ENCODE data around the gene METAP1D. TPM values are rescaled to one million over a fixed set of nuclear protein-coding genes. Genes with fewer than 3 reads are reported as not detected.

Gene METAP1D
- total RNA-seq, 3 donors from 2014 or later: 6.2 to 12.5 (median 7.8) TPM

DNA sequence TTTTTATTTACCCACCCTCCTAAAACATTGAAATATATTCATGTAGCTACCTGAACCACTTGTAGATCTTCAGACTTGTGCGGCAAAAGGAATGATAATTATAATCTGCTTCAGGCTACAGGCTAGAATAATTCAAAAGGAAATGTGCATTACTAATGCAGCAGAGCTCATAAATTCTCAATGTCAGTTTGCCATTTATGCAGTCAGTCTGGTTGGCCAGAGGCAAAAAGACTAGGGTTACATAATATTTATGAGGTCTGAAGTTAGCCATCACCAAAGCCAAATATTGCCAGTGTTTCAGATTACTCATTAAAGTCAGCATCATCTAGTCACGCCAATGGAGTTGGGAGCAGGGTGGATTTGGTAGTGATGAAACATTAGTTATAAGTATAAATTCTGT, 38.9 kb downstream of the METAP1D start:
- TF ChIP-seq POLR2AphosphoS5 (IDR thresholded peaks at IDR 0.05) (no peak), POLR2A (IDR thresholded peaks at IDR 0.05) (no peak)
- TF ChIP-seq, protein P1, sequence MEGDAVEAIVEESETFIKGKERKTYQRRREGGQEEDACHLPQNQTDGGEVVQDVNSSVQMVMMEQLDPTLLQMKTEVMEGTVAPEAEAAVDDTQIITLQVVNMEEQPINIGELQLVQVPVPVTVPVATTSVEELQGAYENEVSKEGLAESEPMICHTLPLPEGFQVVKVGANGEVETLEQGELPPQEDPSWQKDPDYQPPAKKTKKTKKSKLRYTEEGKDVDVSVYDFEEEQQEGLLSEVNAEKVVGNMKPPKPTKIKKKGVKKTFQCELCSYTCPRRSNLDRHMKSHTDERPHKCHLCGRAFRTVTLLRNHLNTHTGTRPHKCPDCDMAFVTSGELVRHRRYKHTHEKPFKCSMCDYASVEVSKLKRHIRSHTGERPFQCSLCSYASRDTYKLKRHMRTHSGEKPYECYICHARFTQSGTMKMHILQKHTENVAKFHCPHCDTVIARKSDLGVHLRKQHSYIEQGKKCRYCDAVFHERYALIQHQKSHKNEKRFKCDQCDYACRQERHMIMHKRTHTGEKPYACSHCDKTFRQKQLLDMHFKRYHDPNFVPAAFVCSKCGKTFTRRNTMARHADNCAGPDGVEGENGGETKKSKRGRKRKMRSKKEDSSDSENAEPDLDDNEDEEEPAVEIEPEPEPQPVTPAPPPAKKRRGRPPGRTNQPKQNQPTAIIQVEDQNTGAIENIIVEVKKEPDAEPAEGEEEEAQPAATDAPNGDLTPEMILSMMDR (IDR thresholded peaks at IDR 0.05): no peak
- Histone ChIP-seq H3K4me1 (no peaks in the 10 kb centered on the region), H3K9me3 (no peaks in the 10 kb centered on the region), H3K4me3 (no peak overlapping the region), H3K36me3 (no peaks in the 10 kb centered on the region), H3K27ac (no peak overlapping the region), H3K27me3 (no peaks in the 10 kb centered on the region)
- intact Hi-C loops (cut with DNase I; ENCODE audit: low total_unique reads): no loop called here
- no peak for DNase-seq (ENCODE audit: low spot score in 2 of 2)

DNA sequence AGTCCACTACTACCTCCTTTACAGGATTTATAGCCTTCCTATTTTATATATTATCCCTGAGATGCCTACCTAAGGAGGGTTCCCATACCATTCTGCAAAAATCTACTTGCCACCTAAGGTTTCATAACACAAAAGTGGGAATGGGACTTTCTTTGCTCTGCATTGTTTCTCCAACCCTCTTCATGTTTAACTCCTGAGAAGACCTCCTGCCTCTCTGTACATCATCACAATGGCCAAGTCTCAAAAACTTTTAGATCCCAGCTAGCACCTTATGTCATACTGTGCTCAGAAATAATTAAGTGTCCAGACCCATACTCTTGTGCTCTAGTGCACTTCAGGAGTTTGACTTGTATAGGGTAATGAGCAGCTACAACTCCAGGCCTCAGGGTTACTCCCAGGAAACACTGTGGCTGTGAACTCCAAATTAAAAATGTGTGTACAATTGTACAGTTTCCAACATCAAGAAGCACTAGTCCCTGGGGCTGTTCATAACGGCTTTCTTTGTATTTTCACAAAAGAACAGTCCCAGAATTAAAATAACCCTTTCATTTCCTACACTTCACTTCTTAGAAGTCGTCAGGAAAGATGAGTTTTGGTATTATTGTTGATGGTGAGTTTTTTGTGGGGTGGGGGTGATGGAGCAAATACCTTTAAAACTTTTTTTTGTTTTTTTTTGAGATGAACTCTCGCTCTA, 39.4 kb downstream of the METAP1D start:
- intact Hi-C loops (cut with DNase I; ENCODE audit: low total_unique reads): no loop called here
- Histone ChIP-seq H3K4me3 (no peak overlapping the region), H3K27ac (no peak overlapping the region), H3K27me3 (no peaks in the 10 kb centered on the region), H3K4me1 (no peaks in the 10 kb centered on the region), H3K9me3 (no peaks in the 10 kb centered on the region), H3K36me3 (no peaks in the 10 kb centered on the region)
- DNase-seq (ENCODE audit: low spot score in 2 of 2): no peak
- TF ChIP-seq POLR2AphosphoS5 (IDR thresholded peaks at IDR 0.05) (no peak), POLR2A (IDR thresholded peaks at IDR 0.05) (no peak)
- TF ChIP-seq, protein P1 (IDR thresholded peaks at IDR 0.05): no peak

DNA sequence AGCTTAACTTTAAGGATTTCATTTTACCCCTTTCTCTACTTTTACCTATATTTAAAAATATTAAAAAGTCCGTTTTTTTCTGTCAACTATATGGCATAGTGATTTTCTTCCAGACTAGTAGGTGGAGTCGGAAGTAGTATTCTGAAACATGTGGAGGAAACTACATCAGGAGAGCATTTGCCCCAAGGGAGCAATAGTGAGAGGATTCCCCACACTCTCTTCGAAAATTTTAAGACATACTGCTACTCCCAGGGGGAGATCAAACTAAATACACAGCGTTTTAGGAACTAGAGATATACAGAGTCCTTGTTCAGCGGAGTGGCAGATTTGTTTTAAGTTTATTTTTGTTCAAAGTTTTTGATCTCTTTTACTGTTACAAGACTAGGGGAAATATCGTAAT, 40.6 kb downstream of the METAP1D start:
- Histone ChIP-seq H3K27me3 (no peaks in the 10 kb centered on the region), H3K36me3 (no peaks in the 10 kb centered on the region), H3K4me3 (no peak overlapping the region), H3K27ac (no peak overlapping the region), H3K9me3 (no peaks in the 10 kb centered on the region), H3K4me1 (no peaks in the 10 kb centered on the region)
- DNase-seq (ENCODE audit: low spot score in 2 of 2): no peak
- TF ChIP-seq POLR2A (IDR thresholded peaks at IDR 0.05) (no peak), POLR2AphosphoS5 (IDR thresholded peaks at IDR 0.05) (no peak)
- TF ChIP-seq, protein P1 (IDR thresholded peaks at IDR 0.05): no peak
- intact Hi-C loops (cut with DNase I; ENCODE audit: low total_unique reads): no loop called here

DNA sequence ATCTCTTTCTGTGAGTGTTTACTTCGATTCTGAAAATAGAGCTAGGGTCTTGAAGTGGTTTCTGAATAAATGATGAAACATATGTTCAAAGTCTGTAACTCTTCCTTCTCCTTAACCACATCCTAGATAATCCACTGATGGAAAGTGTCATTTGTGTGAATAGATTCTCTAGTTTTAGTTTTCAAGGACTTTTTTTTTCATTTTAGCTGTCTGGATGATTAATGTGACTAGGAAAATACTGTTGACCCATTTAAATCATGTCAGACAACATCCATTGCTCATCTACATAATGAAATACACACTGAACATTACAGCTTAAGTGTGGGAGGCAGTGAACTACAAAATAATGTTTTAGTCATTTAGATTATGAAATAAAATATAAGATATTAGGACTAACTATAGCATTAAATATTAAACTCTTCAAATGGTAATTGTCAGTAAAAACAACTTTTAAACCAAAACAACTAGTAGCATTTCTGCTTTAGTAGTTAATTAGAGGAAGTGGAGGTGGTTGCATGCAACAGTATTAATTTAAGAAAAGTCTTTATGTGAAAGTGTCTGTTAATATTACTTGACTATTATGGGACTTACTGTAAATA, 46.4 kb downstream of the METAP1D start:
- no peak overlapping the region for H3K27ac ChIP-seq
- intact Hi-C loops (cut with DNase I; ENCODE audit: low total_unique reads): no loop called here
- H3K4me3 ChIP-seq: no peak overlapping the region
- TF ChIP-seq, protein P1 (IDR thresholded peaks at IDR 0.05): no peak
- H3K9me3 ChIP-seq: no peaks in the 10 kb centered on the region
- H3K36me3 ChIP-seq: no peaks in the 10 kb centered on the region
- DNase-seq (ENCODE audit: low spot score in 2 of 2): no peak
- no peaks in the 10 kb centered on the region for H3K27me3 ChIP-seq
- no peaks in the 10 kb centered on the region for H3K4me1 ChIP-seq

DNA sequence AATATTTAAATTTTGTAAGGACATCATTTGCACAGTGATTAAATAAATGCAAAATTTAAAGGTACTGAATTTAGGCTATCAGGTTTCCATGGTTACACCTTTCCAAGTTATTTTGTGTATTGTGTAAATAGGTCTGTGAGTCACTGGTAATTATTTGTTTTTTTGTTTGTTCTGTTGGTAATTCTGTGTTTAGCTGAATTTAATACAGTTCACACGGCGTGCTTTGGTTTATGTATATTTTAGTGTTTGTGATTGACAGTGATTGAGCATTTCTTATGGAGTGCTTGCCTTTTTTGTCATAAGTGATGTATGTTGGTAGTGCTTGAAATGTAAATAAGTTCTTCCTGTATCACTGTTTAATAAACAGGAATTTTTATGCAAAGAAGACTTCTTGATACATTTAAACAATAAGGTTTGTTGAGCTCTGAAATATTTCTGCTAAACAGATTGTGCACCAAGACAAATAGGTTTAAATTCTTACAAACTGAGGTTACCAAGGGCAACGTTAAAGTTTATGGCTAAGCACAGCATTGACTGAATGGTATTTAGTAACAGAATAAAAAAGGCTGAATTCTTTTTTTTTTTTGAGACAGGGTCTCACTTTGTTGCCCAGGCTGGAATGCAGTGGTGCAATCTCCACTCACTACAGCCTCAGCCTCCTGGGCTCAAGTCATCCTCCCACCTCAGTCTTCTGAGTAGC, 47.3 kb downstream of the METAP1D start:
- Histone ChIP-seq H3K27me3 (no peaks in the 10 kb centered on the region), H3K4me3 (no peak overlapping the region), H3K27ac (no peak overlapping the region), H3K36me3 (no peaks in the 10 kb centered on the region), H3K9me3 (no peaks in the 10 kb centered on the region), H3K4me1 (no peaks in the 10 kb centered on the region)
- intact Hi-C loops (cut with DNase I; ENCODE audit: low total_unique reads): no loop called here
- no peak for DNase-seq (ENCODE audit: low spot score in 2 of 2)
- TF ChIP-seq POLR2AphosphoS5 (IDR thresholded peaks at IDR 0.05) (no peak), POLR2A (IDR thresholded peaks at IDR 0.05) (no peak)
- TF ChIP-seq, protein P1 (IDR thresholded peaks at IDR 0.05): no peak

Measured in breast epithelium (tissue), 4 donors.